ENCODE measurements around the gene CD300LB. TPM values are rescaled to one million over a fixed set of nuclear protein-coding genes. Genes with fewer than 3 reads are reported as not detected.
"Not testable (repeated sequence)": the region's sequence is repeated elsewhere in the genome, so short reads cannot be mapped to it uniquely, and the experiment has no call there.

CD300LB gene
- total RNA-seq, 4 donors from 2014 or later, result 0.48 to 0.59 TPM; not detected in 2

DNA sequence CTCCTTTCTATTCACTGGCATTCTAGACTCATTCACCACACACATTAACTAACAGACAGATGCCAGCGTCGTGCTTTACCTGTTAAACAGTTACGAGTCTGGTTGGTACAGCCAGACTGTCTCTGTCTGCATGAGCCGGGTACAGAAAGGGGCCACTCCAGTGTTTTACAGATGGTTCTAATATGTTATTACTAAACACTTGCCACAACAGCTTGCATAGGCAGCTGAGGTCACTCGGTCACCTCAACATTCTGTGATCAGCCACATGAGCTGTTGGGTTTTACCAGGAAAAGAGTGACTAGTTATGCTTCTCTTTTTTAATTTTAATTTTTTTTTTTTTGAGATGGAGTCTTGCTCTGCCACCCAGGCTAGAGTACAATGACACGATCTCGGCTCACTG lies 39.6 kb downstream of the CD300LB start:
- no peaks in the 10 kb centered on the region for H3K4me1 ChIP-seq
- no peak overlapping the region for H3K4me3 ChIP-seq
- TF ChIP-seq, protein P1, sequence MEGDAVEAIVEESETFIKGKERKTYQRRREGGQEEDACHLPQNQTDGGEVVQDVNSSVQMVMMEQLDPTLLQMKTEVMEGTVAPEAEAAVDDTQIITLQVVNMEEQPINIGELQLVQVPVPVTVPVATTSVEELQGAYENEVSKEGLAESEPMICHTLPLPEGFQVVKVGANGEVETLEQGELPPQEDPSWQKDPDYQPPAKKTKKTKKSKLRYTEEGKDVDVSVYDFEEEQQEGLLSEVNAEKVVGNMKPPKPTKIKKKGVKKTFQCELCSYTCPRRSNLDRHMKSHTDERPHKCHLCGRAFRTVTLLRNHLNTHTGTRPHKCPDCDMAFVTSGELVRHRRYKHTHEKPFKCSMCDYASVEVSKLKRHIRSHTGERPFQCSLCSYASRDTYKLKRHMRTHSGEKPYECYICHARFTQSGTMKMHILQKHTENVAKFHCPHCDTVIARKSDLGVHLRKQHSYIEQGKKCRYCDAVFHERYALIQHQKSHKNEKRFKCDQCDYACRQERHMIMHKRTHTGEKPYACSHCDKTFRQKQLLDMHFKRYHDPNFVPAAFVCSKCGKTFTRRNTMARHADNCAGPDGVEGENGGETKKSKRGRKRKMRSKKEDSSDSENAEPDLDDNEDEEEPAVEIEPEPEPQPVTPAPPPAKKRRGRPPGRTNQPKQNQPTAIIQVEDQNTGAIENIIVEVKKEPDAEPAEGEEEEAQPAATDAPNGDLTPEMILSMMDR (IDR thresholded peaks at IDR 0.05), result no peak
- no peak for TF ChIP-seq POLR2A (IDR thresholded peaks at IDR 0.05)
- H3K27ac ChIP-seq, result no peak overlapping the region
- no peak for DNase-seq
- H3K9me3 ChIP-seq, result no peaks in the 10 kb centered on the region
- intact Hi-C loops (cut with DNase I; ENCODE audit: low total_unique reads), result no loop called here
- no peaks in the 10 kb centered on the region for H3K36me3 ChIP-seq
- H3K27me3 ChIP-seq, result no peaks in the 10 kb centered on the region

DNA sequence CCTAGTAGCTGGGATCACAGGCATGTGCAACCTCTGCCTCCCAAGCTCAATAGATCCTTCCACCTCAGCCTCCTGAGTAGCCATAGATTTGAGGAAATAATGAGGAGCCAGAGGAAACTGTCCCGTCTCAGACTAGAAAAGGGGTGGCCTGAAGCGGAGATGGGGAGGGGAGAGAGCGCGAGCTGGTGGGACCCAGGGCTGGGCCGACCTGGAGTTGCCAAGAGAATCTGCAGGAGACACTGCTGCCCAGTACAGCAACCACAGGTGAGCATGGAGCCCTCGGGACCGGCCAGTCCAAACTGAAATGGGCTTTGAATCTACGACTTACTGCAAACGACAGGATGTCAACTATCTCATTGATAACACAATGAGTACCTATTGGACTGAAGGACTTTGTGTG lies 40.6 kb downstream of the CD300LB start:
- Histone ChIP-seq H3K4me1 (no peaks in the 10 kb centered on the region), H3K4me3 (no peak overlapping the region), H3K27ac (no peak overlapping the region), H3K27me3 (no peaks in the 10 kb centered on the region), H3K36me3 (no peaks in the 10 kb centered on the region), H3K9me3 (no peaks in the 10 kb centered on the region)
- DNase-seq, result no peak
- TF ChIP-seq, protein P1 (IDR thresholded peaks at IDR 0.05), result no peak
- TF ChIP-seq POLR2A (IDR thresholded peaks at IDR 0.05), result no peak
- intact Hi-C loops (cut with DNase I; ENCODE audit: low total_unique reads), result no loop called here

DNA sequence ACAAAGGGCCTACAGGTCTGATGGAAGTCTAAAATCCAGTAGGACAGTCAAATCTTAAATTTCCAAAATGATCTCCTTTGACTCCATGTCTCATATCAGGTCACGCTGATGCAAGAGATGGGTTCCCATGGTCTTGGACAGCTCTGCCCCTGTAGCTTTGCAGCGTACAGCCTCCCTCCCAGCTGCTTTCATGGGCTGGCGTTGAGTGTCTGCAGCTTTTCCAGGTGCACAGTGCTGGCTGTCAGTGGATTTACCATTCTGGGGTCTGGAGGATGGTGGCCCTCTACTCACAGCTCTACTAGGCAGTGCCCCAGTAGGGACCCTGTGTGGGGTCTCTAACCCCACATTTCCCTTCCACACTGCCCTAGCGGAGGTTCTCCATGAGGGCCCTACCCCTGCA lies 43.0 kb downstream of the CD300LB start:
- H3K4me3 ChIP-seq; DNase-seq; H3K36me3 ChIP-seq; H3K27me3 ChIP-seq; intact Hi-C loops (cut with DNase I; ENCODE audit: low total_unique reads); H3K27ac ChIP-seq; H3K9me3 ChIP-seq; H3K4me1 ChIP-seq: not testable (repeated sequence)

DNA sequence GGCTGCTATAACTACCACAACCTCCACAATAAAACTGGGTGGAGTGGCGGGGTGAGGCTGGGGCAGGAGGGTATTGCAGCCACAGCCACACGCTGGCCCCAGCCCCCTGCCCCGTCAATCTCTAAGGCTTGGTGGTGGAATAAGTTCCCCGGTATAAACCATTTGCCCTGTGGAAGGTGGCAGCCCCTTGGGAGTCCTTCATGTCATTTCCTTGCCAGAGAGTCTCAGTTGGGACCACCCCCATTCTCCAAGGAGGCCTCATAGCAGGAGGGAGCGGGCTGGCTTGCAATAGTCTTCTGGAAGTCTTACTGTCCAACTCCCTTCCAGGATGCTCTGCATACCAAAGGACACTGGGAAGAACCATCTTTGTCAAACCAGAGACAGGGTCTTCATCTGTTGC lies 45.4 kb downstream of the CD300LB start:
- no peak overlapping the region for H3K27ac ChIP-seq
- DNase-seq, result no peak
- intact Hi-C loops (cut with DNase I; ENCODE audit: low total_unique reads), result no loop called here
- H3K9me3 ChIP-seq, result no peaks in the 10 kb centered on the region
- no peaks in the 10 kb centered on the region for H3K27me3 ChIP-seq
- TF ChIP-seq POLR2A (IDR thresholded peaks at IDR 0.05), result no peak
- TF ChIP-seq, protein P1 (IDR thresholded peaks at IDR 0.05), result no peak
- no peak overlapping the region for H3K4me3 ChIP-seq
- H3K36me3 ChIP-seq, result no peaks in the 10 kb centered on the region
- no peaks in the 10 kb centered on the region for H3K4me1 ChIP-seq

DNA sequence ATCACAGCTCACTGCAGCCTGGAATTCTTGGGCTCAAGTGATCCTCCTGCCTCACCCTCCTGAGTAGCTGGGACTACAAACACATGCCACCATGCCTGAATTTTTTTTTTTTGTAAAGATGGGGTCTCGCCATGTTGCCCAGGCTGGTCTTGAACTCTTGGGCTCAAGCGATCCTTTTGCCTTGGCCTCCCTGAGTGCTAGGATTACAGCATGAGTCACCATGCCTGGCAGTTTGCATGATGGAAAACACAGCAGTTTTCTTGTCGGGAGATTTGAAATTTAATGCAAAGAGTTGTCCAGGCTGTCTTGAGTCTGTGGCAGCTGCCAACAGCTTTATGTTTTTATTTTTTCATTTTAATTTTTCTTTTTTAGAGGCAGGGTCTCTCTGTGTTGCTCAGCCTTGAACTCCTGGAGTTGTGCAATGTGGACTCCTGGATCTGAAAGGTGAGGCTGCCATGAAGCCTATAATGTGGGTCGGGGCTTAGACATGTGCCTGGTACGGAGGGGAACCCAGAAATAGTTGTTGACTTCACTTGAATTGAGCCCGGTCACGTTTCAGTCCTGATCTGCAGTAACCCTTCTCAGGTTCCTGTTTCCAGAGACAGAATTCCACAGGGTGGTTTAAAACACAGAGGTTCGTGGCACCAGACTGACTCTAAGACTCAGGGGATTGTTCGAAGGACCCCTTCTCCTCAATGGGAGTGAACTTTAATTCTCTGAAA lies 46.1 kb downstream of the CD300LB start:
- Histone ChIP-seq H3K27me3 (no peaks in the 10 kb centered on the region), H3K4me3 (no peak overlapping the region), H3K4me1 (no peaks in the 10 kb centered on the region), H3K36me3 (no peaks in the 10 kb centered on the region), H3K27ac (no peak overlapping the region), H3K9me3 (no peaks in the 10 kb centered on the region)
- no peak for DNase-seq
- TF ChIP-seq POLR2A (IDR thresholded peaks at IDR 0.05), result no peak
- TF ChIP-seq, protein P1 (IDR thresholded peaks at IDR 0.05), result no peak
- intact Hi-C loops (cut with DNase I; ENCODE audit: low total_unique reads), result no loop called here

DNA sequence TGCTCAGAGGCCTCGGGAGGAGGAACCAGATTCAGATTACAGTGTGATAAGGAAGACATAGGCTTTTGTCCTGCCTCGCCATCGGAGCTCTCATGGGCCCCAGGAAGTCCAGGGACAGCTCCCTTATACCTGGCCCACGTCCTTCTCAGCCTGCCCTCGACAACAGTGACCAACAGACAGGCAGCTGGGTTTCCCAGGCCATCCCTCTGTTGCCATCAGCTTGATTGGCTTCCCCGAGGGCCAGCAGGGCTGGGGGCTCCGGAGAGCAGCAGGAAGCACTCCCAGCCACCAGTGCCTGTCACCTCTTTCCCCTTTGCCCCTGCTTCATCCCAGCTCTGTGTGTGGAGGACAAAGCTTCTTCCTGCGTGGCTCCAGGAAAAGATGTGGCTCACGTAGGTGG lies 47.2 kb downstream of the CD300LB start:
- no peak for TF ChIP-seq POLR2A (IDR thresholded peaks at IDR 0.05)
- TF ChIP-seq, protein P1 (IDR thresholded peaks at IDR 0.05), result no peak

More for the DNA sequence above, 47.2 kb downstream of the CD300LB start:
- Histone ChIP-seq H3K9me3 (no peaks in the 10 kb centered on the region), H3K36me3 (no peaks in the 10 kb centered on the region), H3K27me3 (no peaks in the 10 kb centered on the region), H3K27ac (no peak overlapping the region), H3K4me3 (no peak overlapping the region), H3K4me1 (no peaks in the 10 kb centered on the region)
- intact Hi-C loops (cut with DNase I; ENCODE audit: low total_unique reads), result no loop called here
- DNase-seq, result no peak
